GM04504 (cell line): ENCODE results near the gene CARF.
"Not testable (repeated sequence)": the region's sequence is repeated elsewhere in the genome, so short reads cannot be mapped to it uniquely, and the experiment has no call there.

Source experiments
- DNase-seq: peaks from one replicate; pipeline ENCODE4 v3.0.0-alpha.2; 2012; ENCODE audit warnings: low read depth

The CARF gene

DNA sequence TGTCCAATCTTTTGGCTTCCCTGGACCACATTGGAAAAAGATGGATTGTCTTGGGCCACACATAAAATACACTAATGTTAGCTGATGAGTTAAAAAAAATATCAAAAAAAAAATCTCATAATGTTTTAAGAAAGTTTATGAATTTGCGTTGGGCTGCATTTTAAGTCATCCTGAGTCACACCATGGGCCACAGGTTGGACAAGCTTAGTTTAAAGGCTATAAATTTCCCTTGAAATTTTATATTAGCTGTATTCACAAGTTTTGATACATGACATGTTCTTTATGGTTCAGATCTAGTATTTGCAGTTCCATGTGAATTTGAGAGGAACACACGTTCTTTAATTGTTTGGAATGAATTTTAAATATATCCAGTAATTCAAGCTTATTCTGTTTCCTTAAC is 21.9 kb downstream of the CARF start:
- no peak for DNase-seq

DNA sequence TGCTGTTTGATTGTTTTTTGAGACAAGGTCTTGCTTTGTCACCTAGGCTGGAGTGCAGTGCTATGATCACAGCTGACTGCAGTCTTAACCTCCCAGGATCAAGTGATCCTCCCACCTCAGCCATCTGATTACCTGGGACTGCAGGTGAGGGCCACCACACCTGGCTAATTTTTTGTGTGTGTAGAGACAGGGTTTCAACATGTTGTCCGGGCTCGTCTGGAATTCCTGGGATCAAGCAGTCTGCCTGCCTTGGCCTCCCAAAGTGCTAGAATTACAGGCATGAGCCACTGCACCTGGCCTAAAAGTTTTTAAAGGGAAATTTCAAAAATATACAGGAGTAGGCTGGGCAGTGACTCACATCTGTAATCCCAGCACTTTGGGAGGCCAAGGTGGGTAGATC is 22.4 kb downstream of the CARF start:
- DNase-seq = no peak

DNA sequence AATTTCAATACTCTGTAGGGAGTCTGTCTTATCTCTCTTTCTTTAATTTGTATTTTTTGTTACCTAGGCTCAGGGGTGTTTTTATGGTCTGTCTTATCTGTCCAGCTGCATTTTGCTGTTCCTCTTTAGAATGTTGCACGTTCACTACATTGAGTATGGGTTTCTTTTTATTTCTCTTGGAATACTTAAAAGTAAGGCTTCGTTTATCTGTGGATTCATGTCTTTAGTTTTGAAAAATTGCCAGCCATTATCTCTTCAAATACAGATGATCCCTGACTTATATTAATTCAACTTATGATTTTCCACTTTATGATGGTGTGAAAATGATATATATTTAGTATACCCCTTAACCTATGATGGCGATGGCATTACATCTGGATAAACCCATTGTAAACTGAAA is 26.9 kb downstream of the CARF start:
- no peak for DNase-seq

DNA sequence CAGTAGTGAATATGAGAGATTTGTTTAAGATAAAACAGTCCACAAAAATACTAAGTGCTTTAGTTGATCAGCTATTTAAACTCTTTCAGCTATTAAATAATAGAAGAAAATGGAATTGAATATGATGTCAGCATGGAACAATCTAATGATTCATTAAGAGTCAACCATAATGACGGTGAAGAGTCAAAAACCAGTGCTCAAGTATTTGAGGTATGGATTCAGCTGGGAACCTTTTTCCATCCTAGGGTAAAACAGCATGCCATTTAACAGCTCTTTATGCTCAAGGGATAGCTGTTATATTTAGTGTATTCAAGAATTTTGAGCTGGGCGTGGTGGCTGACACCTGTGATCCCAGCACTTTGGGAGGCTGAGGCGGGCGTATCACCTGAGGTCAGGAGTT is 29.7 kb downstream of the CARF start:
- DNase-seq = no peak

DNA sequence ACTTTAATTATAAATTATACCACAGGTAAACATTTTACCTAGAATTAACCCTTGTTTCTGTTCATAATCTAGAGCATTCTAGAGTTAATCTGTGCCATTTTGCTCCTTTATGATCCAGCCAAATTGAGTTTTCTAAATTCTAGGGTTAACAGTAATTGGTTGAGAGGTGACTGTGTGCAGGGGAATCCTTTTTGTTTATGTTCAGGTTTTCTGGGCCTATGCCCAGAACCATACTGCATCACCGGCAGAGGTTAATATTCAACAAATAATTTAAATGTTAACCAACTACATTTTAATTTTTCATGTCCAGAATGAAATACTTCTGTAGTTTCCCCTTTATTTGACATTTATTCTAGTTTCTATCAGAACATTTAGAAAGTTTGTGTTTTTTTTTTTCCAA is 32.3 kb downstream of the CARF start:
- DNase-seq = no peak

DNA sequence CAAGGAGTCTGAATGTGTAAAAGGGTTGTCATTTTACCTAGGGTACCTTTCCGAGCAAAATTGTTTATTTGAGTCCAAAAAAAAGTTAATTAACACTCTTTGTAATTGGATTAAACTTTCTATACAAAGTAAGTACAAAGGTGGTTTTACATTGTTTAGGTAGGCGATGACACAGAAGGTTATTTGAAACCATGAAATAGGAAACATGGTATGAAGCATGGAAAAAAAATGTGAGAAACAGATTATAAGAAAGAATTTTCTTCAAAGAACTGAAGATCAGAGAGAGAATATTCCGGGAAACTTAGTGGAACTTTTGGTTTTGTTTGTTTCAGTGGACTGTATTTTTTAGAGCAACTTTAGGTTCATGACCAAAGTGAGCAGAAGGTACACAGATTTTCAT is 32.7 kb downstream of the CARF start:
- DNase-seq = no peak

DNA sequence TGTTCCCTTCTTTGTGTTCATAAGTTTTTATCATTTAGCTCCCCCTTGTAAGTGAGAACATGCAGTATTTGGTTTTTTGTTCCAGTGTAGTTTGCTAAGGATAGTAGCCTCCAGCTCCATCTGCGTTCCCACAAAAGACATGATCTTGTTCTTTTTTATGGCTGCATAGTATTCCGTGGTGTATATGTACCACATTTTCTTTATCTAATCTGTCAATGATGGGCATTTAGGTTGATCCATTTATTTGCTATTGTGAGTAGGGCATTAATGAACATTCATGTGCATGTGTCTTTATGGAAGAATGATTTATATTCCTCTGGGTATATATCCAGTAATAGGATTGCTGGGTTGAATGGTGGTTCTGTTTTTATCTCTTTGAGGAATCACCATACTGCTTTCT is 33.4 kb downstream of the CARF start:
- no peak for DNase-seq

DNA sequence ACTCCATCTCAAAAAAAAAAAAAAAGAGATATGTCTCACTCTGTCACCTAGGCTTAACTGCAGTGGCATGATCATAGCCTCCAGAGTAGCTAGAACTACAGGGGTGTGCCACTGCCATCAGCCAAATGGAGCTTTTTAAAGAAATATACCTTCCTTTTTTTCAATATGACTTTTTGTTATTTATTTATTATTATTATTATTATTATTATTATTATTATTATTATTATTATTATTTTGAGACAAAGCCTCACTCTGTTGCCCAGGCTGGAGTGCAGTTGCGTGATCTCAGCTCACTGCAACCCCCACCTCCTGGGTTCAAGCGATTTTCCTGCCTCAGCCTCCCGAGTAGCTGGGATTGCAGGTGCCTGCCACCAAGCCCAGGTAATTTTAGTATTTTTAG is 37.3 kb downstream of the CARF start:
- DNase-seq = not testable (repeated sequence)

DNA sequence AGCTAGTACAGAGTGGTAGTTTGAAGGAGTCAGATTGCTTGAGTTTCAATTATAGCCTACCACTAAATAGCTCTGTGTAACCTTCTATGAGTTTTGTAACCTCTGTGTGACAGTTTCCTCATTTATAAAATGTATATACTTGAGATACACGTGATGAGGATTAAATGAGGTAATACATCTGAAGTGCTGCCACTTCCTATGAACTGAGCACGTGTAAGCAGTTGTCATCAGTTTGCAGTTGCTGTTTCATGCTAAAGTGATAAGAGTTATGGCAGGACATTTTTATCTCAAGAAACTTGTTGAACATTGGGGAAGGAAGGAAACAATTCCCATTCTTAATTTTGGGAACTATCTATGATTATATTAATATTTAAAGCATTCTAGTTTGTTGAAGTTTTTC is 38.5 kb downstream of the CARF start:
- DNase-seq = no peak

DNA sequence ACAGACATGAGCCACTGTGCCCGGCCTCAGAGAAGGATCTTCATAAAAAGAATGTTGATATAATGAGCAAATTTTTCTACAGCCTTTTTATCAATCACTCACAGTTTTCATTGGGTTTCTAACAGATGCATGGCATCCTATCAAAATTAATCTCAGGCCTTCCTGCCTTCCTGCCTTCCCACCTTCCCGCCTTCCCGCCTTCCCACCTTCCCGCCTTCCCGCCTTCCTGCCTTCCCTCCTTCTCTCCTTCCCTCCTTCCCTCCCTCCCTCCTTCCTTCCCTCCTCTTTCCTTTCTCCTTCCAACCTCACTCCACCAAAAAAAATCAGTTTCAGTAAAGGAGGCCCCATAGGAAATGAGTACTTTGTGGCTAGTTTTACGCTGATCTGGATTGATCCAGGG is 48.4 kb downstream of the CARF start:
- DNase-seq = no peak

DNA sequence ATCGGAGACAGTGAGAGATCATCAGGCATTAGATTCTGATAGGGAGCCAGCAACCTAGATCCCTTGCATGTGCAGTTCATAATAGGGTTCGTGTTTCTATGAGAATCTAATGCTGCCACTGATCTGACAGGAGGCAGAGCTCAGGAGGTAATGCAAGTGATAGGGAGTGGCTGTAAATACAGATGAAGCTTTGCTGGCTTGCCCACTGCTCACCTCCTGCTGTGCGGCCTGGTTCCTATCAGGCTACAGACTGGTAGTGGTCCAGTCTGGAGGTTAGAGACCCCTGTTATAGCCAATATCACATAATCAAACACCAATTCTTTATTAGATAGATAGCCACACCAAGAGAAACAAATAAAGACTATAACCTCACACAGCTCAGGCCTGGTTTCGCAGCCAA is 51.6 kb downstream of the CARF start:
- no peak for DNase-seq

DNA sequence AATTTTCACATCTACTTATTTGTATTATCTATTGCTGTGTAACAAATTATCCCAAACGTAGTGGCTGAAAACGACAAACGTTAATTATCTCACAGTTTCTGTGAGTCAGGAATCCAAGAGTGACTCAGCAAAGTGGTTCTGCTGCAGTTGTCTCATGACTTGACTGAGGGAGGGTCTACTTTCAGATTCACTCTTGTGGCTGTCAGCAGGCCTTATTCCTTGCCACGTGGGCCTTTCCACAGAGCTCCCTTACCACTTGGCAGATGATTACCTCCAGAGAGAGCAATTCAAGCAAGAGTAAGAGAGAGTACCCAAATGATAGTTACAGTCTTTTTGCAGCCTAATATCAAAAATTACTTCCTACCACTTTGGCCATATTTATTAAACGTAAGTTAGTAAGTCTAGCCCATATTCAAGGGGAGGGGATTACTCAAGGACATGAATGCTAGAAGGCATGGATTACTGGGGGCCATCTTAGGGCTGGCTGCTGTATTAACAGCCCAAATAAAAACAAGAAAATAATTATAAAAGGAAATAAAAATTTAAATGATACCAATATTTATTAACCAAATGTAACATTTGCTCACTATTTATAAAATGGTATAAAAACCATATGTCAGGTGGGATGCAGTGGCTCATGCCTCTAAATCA is 53.9 kb downstream of the CARF start:
- DNase-seq = no peak

DNA sequence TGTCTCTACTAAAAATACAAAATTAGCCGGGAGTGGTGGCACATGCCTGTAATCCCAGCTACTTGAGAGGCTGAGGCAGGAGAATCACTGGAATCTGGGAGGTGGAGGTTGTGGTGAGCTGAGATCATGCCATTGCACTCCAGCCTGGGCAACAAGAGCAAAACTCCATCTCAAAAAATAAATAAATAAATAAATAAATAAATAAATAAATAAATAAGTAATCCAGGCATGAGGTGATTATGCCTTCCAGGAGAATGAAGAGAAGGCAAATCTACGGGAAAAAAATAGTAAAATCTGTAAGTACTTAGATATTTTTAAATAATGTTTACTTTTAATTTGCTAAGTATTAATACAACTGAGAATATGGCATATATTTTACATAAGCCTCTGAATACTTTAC is 57.3 kb downstream of the CARF start:
- not testable (repeated sequence) for DNase-seq

DNA sequence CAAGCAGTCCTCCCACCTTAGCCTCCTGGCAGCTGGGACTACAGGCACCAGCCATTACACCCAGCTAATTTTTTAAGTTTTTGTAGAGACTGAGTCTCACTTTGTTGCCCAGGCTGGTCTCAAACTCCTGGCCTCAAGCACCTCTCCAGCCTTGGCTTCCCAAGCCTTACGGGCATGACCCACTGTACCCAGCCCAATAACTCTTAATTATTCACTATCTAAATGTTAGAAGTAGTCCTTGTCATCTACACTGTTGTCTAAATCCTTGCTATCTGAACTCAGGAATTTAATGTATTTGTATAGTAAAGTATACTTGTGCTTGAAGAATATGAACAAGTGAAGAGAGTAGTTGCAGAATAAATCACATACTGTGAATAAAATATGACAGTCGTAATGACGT is 64.7 kb downstream of the CARF start:
- DNase-seq = no peak

DNA sequence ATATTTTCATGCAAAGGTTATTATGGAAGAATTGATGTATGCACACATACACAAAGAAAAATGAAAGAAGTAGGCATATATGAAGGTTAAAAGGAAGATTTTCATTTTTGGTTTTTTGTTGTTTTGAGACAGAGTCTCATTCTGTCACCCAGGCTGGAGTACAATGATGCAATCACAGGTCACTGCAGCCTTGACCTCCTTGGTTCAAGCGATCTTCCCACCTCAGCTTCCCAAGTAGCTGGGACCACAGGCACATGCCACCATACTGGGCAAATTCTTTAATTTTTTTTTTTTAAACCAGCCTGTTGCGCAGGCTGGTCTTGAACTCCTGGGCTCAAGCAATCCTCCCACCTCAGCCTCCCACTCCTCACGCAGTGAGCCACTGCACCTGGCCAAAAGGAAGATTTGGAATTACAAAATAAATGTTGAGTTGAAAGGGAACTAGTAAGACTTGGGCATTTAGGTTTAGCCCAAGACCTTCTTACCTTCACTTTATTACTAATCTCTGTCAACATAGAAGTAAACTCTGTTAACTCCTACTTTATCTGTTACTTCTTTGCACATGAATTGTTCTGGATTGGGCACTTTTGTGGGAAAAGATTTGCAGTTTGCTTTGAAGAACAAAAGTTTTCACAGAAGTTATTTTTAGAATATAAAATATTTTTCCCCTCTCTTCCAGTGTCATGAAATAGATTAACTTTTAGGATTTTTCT is 70.9 kb downstream of the CARF start:
- no peak for DNase-seq

DNA sequence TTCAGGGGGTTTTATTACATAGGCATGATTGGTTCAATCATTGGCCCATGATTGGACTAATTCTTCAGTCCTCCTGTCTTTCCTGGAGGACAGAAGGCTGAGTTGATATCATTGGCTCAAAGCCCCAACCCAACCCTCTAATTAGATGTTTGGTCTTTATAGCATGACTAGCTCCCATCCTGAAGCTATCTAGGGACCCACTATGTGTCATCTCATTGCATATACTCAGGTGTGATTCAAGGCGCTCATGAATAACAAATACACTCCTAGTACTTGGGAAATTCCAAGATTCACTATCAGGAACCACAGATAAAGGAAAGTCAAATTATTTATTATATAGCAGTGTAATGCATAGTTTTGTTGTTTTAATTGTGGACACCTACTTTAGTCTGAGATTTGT is 77.7 kb downstream of the CARF start:
- no peak for DNase-seq

DNA sequence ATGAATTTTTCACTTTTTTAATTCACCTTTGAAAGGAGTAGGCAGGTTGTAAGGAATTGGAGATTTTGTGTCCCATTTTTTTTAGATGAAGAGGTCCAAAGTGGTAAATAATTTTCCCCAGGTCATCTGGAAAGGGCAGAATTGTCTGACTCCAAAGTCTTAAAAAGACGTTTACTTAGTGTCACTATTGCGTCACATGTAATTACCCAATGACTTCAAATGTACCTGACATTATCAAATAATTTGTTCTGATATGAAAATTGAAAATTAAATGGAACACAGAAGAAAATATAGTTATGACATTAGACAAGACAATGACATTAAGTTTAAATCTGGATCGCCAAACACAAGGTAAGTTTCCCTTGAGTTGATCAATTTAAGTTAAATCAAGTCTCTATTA is 78.4 kb downstream of the CARF start:
- no peak for DNase-seq

DNA sequence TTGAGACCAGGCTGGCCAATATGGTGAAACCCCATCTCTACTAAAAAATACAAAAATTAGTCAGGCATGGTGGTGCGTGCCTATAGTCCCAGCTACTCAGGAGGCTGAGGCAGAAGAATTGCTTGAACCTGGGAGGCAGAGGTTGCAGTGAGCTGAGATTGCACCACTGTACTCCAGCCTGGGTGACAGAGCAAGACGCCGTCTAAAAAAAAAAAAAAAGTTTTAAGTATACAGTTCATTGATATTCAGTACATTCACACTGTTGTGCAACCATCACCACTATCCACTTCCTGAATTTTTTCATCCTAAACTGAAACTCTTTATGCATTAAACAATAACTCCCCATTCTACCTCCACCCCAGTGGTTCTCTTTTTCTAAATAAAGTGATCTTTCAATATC is 85.0 kb downstream of the CARF start:
- not testable (repeated sequence) for DNase-seq

DNA sequence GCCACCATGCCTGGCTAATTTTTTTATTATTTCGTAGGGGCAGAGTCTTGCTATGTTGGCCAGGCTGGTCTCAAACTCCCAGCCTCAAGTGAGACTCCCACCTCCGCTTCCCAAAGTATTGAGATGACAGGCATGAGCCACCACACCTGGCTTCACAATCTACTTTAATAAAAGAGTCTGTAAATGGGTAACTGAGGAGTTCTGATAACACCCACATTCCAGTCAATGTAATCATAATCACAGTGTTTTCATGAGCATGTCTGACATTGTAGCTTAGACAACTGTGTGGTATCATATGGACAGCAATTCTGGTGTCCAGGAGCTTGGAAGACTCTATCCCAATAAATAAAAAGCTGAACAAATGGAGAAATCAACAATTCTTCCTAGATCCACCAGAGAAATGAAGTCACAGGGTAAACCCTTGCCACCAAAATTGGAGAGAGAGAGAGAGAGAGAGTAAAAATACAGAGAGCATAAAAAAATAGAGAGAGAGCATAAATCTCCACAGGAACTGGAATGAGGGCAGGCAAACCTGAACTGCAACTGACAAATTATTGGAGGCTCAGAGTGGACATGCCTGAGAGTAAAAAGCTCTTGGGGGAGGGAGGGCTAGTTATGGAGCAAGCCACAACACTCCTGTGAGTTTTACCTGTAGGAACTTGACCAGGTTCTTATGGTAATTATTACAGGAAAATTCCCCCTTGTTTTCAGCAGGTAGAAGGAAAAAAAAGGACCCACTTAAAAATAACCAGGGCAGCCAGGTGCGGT is 90.2 kb downstream of the CARF start:
- DNase-seq = no peak

DNA sequence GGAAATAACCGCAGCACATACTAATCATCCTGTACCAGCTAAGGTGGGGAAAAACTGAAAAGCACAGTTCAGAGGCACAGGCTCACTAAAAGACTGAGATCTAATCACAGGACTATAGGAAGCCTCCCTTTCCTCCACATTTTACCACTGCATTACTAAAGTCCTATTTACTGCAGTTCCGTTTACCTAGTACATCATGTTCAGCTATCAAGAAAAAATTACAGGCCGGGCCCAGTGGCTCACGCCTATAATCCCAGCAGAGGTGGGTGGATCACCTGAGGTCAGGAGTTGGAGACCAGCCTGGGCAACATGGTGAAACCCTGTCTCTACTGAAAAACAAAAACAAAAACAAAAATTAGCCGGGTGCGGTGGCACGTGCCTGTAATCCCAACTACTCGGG is 91.6 kb downstream of the CARF start:
- no peak for DNase-seq

DNA sequence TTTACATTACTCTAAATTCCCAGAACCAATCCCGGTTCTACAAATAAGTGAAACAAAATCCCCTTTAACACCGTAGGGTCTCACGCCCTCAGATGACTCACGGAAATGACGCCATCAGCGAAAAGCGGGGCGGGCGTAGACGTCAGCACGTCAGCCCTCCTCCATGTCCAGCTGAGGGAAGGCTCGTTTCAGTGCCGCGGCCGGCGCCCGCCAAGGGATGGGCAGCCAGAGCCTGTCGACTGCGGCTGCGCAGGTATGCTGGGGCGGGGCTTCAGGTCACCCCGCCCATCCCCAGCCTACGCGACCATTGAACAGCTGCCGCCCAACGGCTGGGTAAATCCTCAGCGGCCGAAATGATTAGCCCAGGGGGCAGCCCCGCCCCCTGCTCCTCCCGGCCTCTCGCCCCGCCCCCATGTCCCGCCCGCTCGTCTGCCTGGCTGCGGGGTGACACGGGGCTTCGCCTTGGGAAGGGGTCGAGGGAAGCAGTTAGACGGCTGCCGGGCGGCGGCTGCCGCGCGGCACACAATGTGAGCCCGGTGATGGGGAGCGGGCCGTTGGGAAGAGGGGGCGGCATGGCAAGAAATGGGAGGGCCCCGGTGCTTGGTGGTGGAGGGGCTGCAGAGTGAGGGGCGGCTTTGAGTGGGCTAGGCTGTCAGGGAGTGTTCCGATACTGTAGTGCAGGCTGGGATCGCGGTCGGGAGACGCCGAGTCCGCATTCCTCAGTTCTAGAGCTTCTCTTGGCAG is 102.6 kb downstream of the CARF start, which contains the start of gene NBEAL1:
Gene NBEAL1 (plus strand): TSS at position 420 of the 744 bp plus-strand sequence. CDS start 1,510 bp downstream, outside the sequence.
- DNase-seq = peak; percentile 93

DNA sequence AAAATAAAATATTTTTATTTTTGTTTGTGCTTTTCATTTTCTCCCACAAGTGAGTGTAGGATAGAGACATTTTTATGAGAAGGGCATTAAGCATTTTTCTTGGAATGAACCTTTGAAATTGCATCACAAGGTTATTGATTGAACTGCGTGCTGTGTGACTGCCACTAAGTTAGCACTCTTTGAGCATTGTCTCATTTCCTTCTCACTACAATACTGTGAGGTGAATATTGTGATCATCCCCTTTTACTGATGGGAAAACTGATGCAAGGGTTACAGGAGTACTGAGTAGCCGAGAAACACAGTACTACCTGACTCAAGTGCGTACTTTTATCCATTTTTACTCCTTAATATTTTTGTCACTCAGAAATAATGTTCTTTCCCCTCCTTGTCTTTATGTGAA is 104.6 kb downstream of the CARF start:
- DNase-seq = no peak

DNA sequence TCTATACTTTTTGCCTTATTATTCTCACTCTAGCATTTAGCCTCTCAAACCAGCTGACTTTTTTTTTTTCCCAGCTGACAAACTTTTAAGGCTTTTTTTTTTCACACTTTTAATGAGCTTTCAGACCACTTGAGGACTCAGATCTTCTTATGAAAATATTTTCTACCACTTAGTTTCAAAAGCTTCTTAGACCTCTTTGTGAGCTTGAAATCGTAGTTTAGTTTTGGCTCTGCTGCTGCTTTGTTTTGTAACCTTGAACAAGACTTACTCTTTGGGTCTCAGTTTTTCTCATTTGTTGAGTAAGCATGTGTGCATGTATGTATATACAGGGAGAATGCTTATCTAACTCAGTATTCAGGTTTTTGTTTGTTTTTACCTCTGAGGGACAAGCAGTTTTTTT is 106.1 kb downstream of the CARF start:
- DNase-seq = no peak
